HEK293T (cell line): ENCODE measurements around the gene UBE2G1.
"Not testable (repeated sequence)": the region's sequence is repeated elsewhere in the genome, so short reads cannot be mapped to it uniquely, and the experiment has no call there.

Experiments
- ARNT ChIP-seq: fragments of 450-650 bp; IDR thresholded peaks from 2 replicates; pipeline ENCODE4 v1.6.1; 2017; ENCODE audit warnings: mild to moderate bottlenecking
- BHLHE40 ChIP-seq: fragments of 450-650 bp; IDR thresholded peaks from 2 replicates; pipeline ENCODE4 v1.6.1; 2016; ENCODE audit warnings: mild to moderate bottlenecking, moderate library complexity, borderline replicate concordance
- ELF4 ChIP-seq: fragments of 450-650 bp; IDR thresholded peaks from 2 replicates; pipeline ENCODE4 v1.6.1; 2017; ENCODE audit warnings: antibody characterized with exemption
- FOXA1 ChIP-seq: fragments of 450-650 bp; IDR thresholded peaks from 2 replicates; pipeline ENCODE4 v1.6.1; 2016; ENCODE audit warnings: mild to moderate bottlenecking
- FOXK2 ChIP-seq: fragments of 450-650 bp; IDR thresholded peaks from 2 replicates; pipeline ENCODE4 v1.6.1; 2016; ENCODE audit warnings: mild to moderate bottlenecking
- FOXM1 ChIP-seq: fragments of 450-650 bp; IDR thresholded peaks from 2 replicates; pipeline ENCODE4 v1.6.1; 2017; ENCODE audit warnings: mild to moderate bottlenecking, borderline replicate concordance
- NFRKB ChIP-seq: fragments of 450-650 bp; IDR thresholded peaks from 2 replicates; pipeline ENCODE4 v1.6.1; 2016; ENCODE audit warnings: mild to moderate bottlenecking, moderate library complexity
- SP1 ChIP-seq: fragments of 450-650 bp; IDR thresholded peaks from 2 replicates; pipeline ENCODE4 v1.6.1; 2017
- SUZ12 ChIP-seq: fragments of 450-650 bp; IDR thresholded peaks from 2 replicates; pipeline ENCODE4 v1.6.1; 2016; ENCODE audit warnings: mild to moderate bottlenecking
- ZNF384 ChIP-seq: fragments of 450-650 bp; IDR thresholded peaks from 2 replicates; pipeline ENCODE4 v1.6.1; 2016

- not testable (repeated sequence) for TF ChIP-seq FOXK2, FOXM1, ZNF384, NFRKB, ELF4, SP1, BHLHE40, ARNT, SUZ12, FOXA1
Measured at GRCh38 chr17:4255271-4255670, 111.2 kb downstream of the UBE2G1 start.
